ENCODE results near the gene PC. TPM values are rescaled to one million over a fixed set of nuclear protein-coding genes. Genes with fewer than 3 reads are reported as not detected.

PC gene
- total RNA-seq, 1 experiment from 2014 or later = 22.5 TPM

- intact Hi-C loops (cut with micrococcal nuclease; ENCODE audit: unreplicated experiment) = loop anchor here (1.0 kb wide), 1 partner anchor 8 kb away; the partner anchor contains the start of gene PC
- POLR2A ChIA-PET = interaction anchor here (0.5 to 0.8 kb wide), 3 partner anchors 9 to 740 kb away, joined by 3 to 11 read pairs (median 6); partner anchors contain the start of gene PC
- H3K4me1 Mint-ChIP-seq (ENCODE audit: low read depth, unreplicated experiment) = peaks cover 17% of the 10 kb centered on the region
These were observed 8.1 kb downstream of the PC start for GRCh38 chr11:66950112-66950535.

GRCh38 chr11:66938582-66939135 is 19.5 kb downstream of the PC start:
- CTCF ChIA-PET = no interaction called here
- Mint-ChIP-seq H3K4me3 (ENCODE audit: unreplicated experiment) (no peak overlapping the region), H3K9me3 (ENCODE audit: unreplicated experiment) (no peaks in the 10 kb centered on the region), H3K27ac (ENCODE audit: unreplicated experiment) (no peak overlapping the region), H3K4me1 (ENCODE audit: low read depth, unreplicated experiment) (peaks cover 12% of the 10 kb centered on the region), H3K27me3 (ENCODE audit: insufficient read depth, unreplicated experiment) (no peaks in the 10 kb centered on the region), H3K36me3 (ENCODE audit: insufficient read depth, unreplicated experiment) (no peaks in the 10 kb centered on the region)
- no peaks in the 10 kb centered on the region for H3K27me3 ChIP-seq (replicated peaks; ENCODE audit: control insufficient read depth, insufficient read depth, low read length)
- no peaks in the 10 kb centered on the region for H3K36me3 ChIP-seq (ENCODE audit: control insufficient read depth, insufficient read depth, low read length)
- peaks cover 12% of the 10 kb centered on the region for H3K4me1 ChIP-seq
- no peak for DNase-seq
- H3K4me3 ChIP-seq (ENCODE audit: low read depth, low read length) = no peak overlapping the region
- intact Hi-C loops (cut with micrococcal nuclease; ENCODE audit: unreplicated experiment) = no loop called here
- no peak for TF ChIP-seq CTCF (IDR thresholded peaks at IDR 0.05; ENCODE audit: insufficient read depth in 1 of 2, low read depth in 1 of 2, low read length in 1 of 2, severe bottlenecking in 1 of 2, unreplicated experiment in 1 of 2)
- H3K9me3 ChIP-seq = no peaks in the 10 kb centered on the region
- BruUV-seq (replicated peaks) = no TSS peak
- POLR2A ChIA-PET = no interaction called here

More at GRCh38 chr11:66950112-66950535, 8.1 kb downstream of the PC start:
- peak; percentile 94 to 96 for DNase-seq
- TF ChIP-seq CTCF (IDR thresholded peaks at IDR 0.05; ENCODE audit: insufficient read depth in 1 of 2, low read depth in 1 of 2, low read length in 1 of 2, severe bottlenecking in 1 of 2, unreplicated experiment in 1 of 2) = no peak
- BruUV-seq (replicated peaks) = no TSS peak
- Mint-ChIP-seq H3K4me3 (ENCODE audit: unreplicated experiment) (no peak overlapping the region), H3K36me3 (ENCODE audit: insufficient read depth, unreplicated experiment) (peaks cover 8% of the 10 kb centered on the region), H3K27ac (ENCODE audit: unreplicated experiment) (peak overlapping the region; percentile 89), H3K9me3 (ENCODE audit: unreplicated experiment) (no peaks in the 10 kb centered on the region), H3K27me3 (ENCODE audit: insufficient read depth, unreplicated experiment) (no peaks in the 10 kb centered on the region)
- Histone ChIP-seq H3K27me3 (replicated peaks; ENCODE audit: control insufficient read depth, insufficient read depth, low read length) (no peaks in the 10 kb centered on the region), H3K9me3 (no peaks in the 10 kb centered on the region), H3K4me3 (ENCODE audit: low read depth, low read length) (no peak overlapping the region), H3K4me1 (peaks cover 16% of the 10 kb centered on the region), H3K36me3 (ENCODE audit: control insufficient read depth, insufficient read depth, low read length) (no peaks in the 10 kb centered on the region; the same call in 1 of the 2 replicates)
- CTCF ChIA-PET = interaction anchor here (0.5 to 0.6 kb wide), 4 partner anchors 9 to 104 kb away, joined by 3 to 4 read pairs (median 3); partner anchors contain the start of gene PC

GRCh38 chr11:66937193-66937733 is 20.9 kb downstream of the PC start:
- Mint-ChIP-seq H3K27ac (ENCODE audit: unreplicated experiment) (no peak overlapping the region), H3K4me1 (ENCODE audit: low read depth, unreplicated experiment) (peaks cover 25% of the 10 kb centered on the region), H3K27me3 (ENCODE audit: insufficient read depth, unreplicated experiment) (no peaks in the 10 kb centered on the region), H3K9me3 (ENCODE audit: unreplicated experiment) (no peaks in the 10 kb centered on the region), H3K36me3 (ENCODE audit: insufficient read depth, unreplicated experiment) (no peaks in the 10 kb centered on the region), H3K4me3 (ENCODE audit: unreplicated experiment) (no peak overlapping the region)
- H3K4me1 ChIP-seq = peaks cover 18% of the 10 kb centered on the region
- BruUV-seq (replicated peaks) = no TSS peak
- DNase-seq = no peak
- no peak overlapping the region for H3K4me3 ChIP-seq (ENCODE audit: low read depth, low read length)
- H3K9me3 ChIP-seq = no peaks in the 10 kb centered on the region
- no peaks in the 10 kb centered on the region for H3K36me3 ChIP-seq (ENCODE audit: control insufficient read depth, insufficient read depth, low read length)
- intact Hi-C loops (cut with micrococcal nuclease; ENCODE audit: unreplicated experiment) = no loop called here
- ChIA-PET POLR2A (no interaction called here), CTCF (interaction anchor here (0.7 kb wide), 1 partner anchor 85 kb away, joined by 3 read pairs; no protein-coding TSS in a partner anchor)
- no peak for TF ChIP-seq CTCF (IDR thresholded peaks at IDR 0.05; ENCODE audit: insufficient read depth in 1 of 2, low read depth in 1 of 2, low read length in 1 of 2, severe bottlenecking in 1 of 2, unreplicated experiment in 1 of 2)
- H3K27me3 ChIP-seq (replicated peaks; ENCODE audit: control insufficient read depth, insufficient read depth, low read length) = no peaks in the 10 kb centered on the region

Data from Caco-2 (cell line).